B cell (primary cell): ENCODE data around the gene TAC3. TPM values are rescaled to one million over a fixed set of nuclear protein-coding genes. Genes with fewer than 3 reads are reported as not detected.

Experiments used
- ATAC-seq: fragments of 200-7000 bp; cut with Tn5 transposase; one replicate; pipeline ENCODE4 v1.10.0; 2021; ENCODE audit warnings: low read depth, mild to moderate bottlenecking, moderate number of reproducible peaks, moderate library complexity
- CTCF ChIA-PET: fragments of 350-600 bp; sonication (Branson Sonifier 250); formaldehyde crosslinking; loops from one replicate; lab custom pipeline; 2021; ENCODE audit warnings: antibody characterized with exemption, inconsistent platforms; lab: Charles Lee
- POLR2A ChIA-PET: fragments of 350-600 bp; sonication (Branson Sonifier 250); formaldehyde crosslinking; loops from one replicate; lab custom pipeline; 2021; ENCODE audit warnings: antibody characterized with exemption; lab: Charles Lee
- DNase-seq: peaks from one replicate; pipeline ENCODE4 v3.0.0; 2013
- H2AFZ ChIP-seq: 2 replicates; pipeline ENCODE4 v1.6.1; 2012; ENCODE audit warnings: mild to moderate bottlenecking, low read depth, low read length; ENCODE audit not compliant: insufficient read depth, poor library complexity, severe bottlenecking
- H3K27ac ChIP-seq, 2 donors: 1 replicate in 1 of 2; 2 replicates in 1 of 2; pipeline ENCODE4 v1.5.1; 2012 to 2013; ENCODE audit warnings: low read length in 2 of 2, mild to moderate bottlenecking in 2 of 2, moderate library complexity in 1 of 2
- H3K27me3 ChIP-seq, 4 experiments: fragments of 200-600 bp in 1 of 4; sonication (generic) in 1 of 4; replicated peaks in 1 of 4; 1 replicate in 2 of 4; 2 replicates in 2 of 4; pipeline versions ENCODE4 v1.6.1 to v1.7.0; 2013 to 2016; ENCODE audit warnings: low read length in 3 of 4, mild to moderate bottlenecking in 2 of 4, mixed read lengths in 1 of 4, moderate library complexity in 1 of 4; ENCODE audit not compliant: insufficient read depth in 4 of 4, control insufficient read depth in 3 of 4; ENCODE audit errors: control extremely low read depth in 1 of 4
- H3K36me3 ChIP-seq, 2 experiments: replicated peaks in 1 of 2; 1 replicate in 1 of 2; 2 replicates in 1 of 2; pipeline versions ENCODE4 v1.6.1 to v1.7.1; 2013; ENCODE audit warnings: low read length in 1 of 2; ENCODE audit not compliant: insufficient read depth in 2 of 2, control insufficient read depth in 1 of 2; ENCODE audit errors: control extremely low read depth in 1 of 2, extremely low read depth in 1 of 2
- H3K4me1 ChIP-seq, 2 donors: fragments of 200-600 bp in 1 of 2; sonication (generic) in 1 of 2; 1 replicate in 1 of 2; 2 replicates in 1 of 2; pipeline versions ENCODE4 v1.5.1 to v1.6.1; 2013 to 2017; ENCODE audit warnings: low read length in 2 of 2; ENCODE audit not compliant: control insufficient read depth in 2 of 2, insufficient read depth in 2 of 2
- H3K4me2 ChIP-seq: replicated peaks from 2 replicates; pipeline ENCODE3; 2012; ENCODE audit warnings: mild to moderate bottlenecking, low read depth, low read length; ENCODE audit not compliant: poor library complexity, severe bottlenecking
- H3K4me3 ChIP-seq, 5 experiments: fragments of 200-600 bp in 1 of 5; sonication (generic) in 1 of 5; 1 replicate in 3 of 5; 2 replicates in 2 of 5; pipeline versions ENCODE4 v1.5.1 to v1.7.0; 2011 to 2016; ENCODE audit warnings: low read length in 4 of 5, mild to moderate bottlenecking in 4 of 5, low read depth in 2 of 5, control low read depth in 1 of 5, moderate library complexity in 1 of 5; ENCODE audit not compliant: insufficient read depth in 1 of 5; ENCODE audit errors: control extremely low read depth in 1 of 5, extremely low read depth in 1 of 5
- H3K79me2 ChIP-seq: fragments of 200-600 bp; sonication (generic); one replicate; pipeline ENCODE4 v1.6.0; 2016; ENCODE audit warnings: low read length; ENCODE audit not compliant: control insufficient read depth, insufficient read depth
- H3K9ac ChIP-seq: fragments of 200-600 bp; sonication (generic); 2 replicates; pipeline ENCODE4 v1.6.1; 2017; ENCODE audit warnings: mild to moderate bottlenecking, low read length, moderate library complexity
- H3K9me3 ChIP-seq, 3 donors: one replicate each; pipeline versions ENCODE4 v1.6.1 to v1.7.1; 2013; ENCODE audit warnings: low read length in 2 of 3; ENCODE audit not compliant: control insufficient read depth in 2 of 3, insufficient read depth in 1 of 3; ENCODE audit errors: control extremely low read depth in 1 of 3
- H4K20me1 ChIP-seq: 2 replicates; pipeline ENCODE4 v1.6.0; 2012; ENCODE audit warnings: mild to moderate bottlenecking, low read length; ENCODE audit not compliant: insufficient read depth, control insufficient read depth, poor library complexity, severe bottlenecking
- H3K27ac Mint-ChIP-seq: one replicate; pipeline ENCODE4 v1.8.0; 2021; ENCODE audit warnings: mixed read lengths
- H3K27me3 Mint-ChIP-seq: one replicate; pipeline ENCODE4 v1.8.0; 2021; ENCODE audit warnings: mixed read lengths
- H3K4me1 Mint-ChIP-seq: one replicate; pipeline ENCODE4 v1.8.0; 2021; ENCODE audit warnings: mixed read lengths
- H3K4me3 Mint-ChIP-seq: one replicate; pipeline ENCODE4 v1.8.0; 2021; ENCODE audit warnings: mixed read lengths
- H3K9me3 Mint-ChIP-seq: one replicate; pipeline ENCODE4 v1.8.0; 2022; ENCODE audit warnings: mixed read lengths; ENCODE audit not compliant: insufficient read depth
- CTCF ChIP-seq: fragments of 200-600 bp; IDR thresholded peaks from one replicate; pipeline ENCODE4 v1.8.0; 2022; ENCODE audit warnings: antibody characterized with exemption, mild to moderate bottlenecking
- EZH2 ChIP-seq: IDR thresholded peaks from 2 replicates; pipeline ENCODE4 v1.6.1; 2012; ENCODE audit warnings: borderline replicate concordance, low read depth, mild to moderate bottlenecking, moderate library complexity, low read length; ENCODE audit not compliant: insufficient read depth, poor library complexity, severe bottlenecking
- WGBS: methylation state at CpG from one replicate; pipeline ENCODE4 v1.1.5; 2013; ENCODE audit warnings: missing lambda C conversion rate; ENCODE audit not compliant: insufficient coverage; 5-methylcytosine and 5-hydroxymethylcytosine counted together
- intact Hi-C: fragments of 100-400 bp; cut with micrococcal nuclease; formaldehyde crosslinking; loops from one replicate; pipeline ENCODE4 v1.10.0; 2022
- polyA plus RNA-seq: library from polyadenylated mRNA; depleted of rRNA; stranded (reverse); fragments of >200 nt; gene quantifications from 2 replicates; pipeline ENCODE4 v1.2.3, GENCODE V29; 2012
- total RNA-seq, 2 donors: library from RNA; stranded (reverse); fragments of 120-200 nt in 1 of 2; gene quantifications; 1 replicate in 1 of 2; 2 replicates in 1 of 2; pipeline versions ENCODE4 v1.2.3 to v1.2.4, GENCODE V29; 2013 to 2022

The TAC3 gene
- total and polyA plus RNA-seq, 2 donors (not counting 1 experiment from before 2014, with no cell fraction given) = 0.24 TPM; not detected in 1

GRCh38 chr12:57033431-57033830, 17.1 kb upstream of the TAC3 start:
- no peak for ATAC-seq
- POLR2A ChIA-PET = no interaction called here
- H3K4me2 ChIP-seq = no peak overlapping the region
- no peak overlapping the region for H3K27ac ChIP-seq
- no peaks in the 10 kb centered on the region for H3K27me3 ChIP-seq
- H3K79me2 ChIP-seq = no peaks in the 10 kb centered on the region
- peaks cover 14% of the 10 kb centered on the region for H3K4me1 Mint-ChIP-seq
- no peak overlapping the region for H3K9ac ChIP-seq
- H3K9me3 Mint-ChIP-seq = no peaks in the 10 kb centered on the region
- H2AFZ ChIP-seq = no peak overlapping the region
- no peaks in the 10 kb centered on the region for H3K9me3 ChIP-seq
- no peak for DNase-seq
- CTCF ChIA-PET = interaction anchor here (1.0 to 5.7 kb wide), 4 partner anchors 10 to 79 kb away, joined by 4 to 70 read pairs (median 6); partner anchors contain the start of gene STAT6
- no peaks in the 10 kb centered on the region for H4K20me1 ChIP-seq
- no peak overlapping the region for H3K4me3 ChIP-seq
- no peak overlapping the region for H3K4me3 Mint-ChIP-seq
- no peak overlapping the region for H3K27ac Mint-ChIP-seq
- H3K4me1 ChIP-seq = peaks cover 8 to 11% of the 10 kb centered on the region in 2 donors
- 100% methylated on average over 2 of the region's 3 CpGs for WGBS
- no peaks in the 10 kb centered on the region for H3K36me3 ChIP-seq
- intact Hi-C loops = no loop called here
- TF ChIP-seq CTCF (no peak), EZH2 (no peak)
- no peaks in the 10 kb centered on the region for H3K27me3 Mint-ChIP-seq

- ATAC-seq = no peak
- Mint-ChIP-seq H3K4me3 (no peak overlapping the region), H3K4me1 (peaks cover 19% of the 10 kb centered on the region), H3K27me3 (no peaks in the 10 kb centered on the region), H3K27ac (no peak overlapping the region), H3K9me3 (no peaks in the 10 kb centered on the region)
- TF ChIP-seq CTCF (no peak), EZH2 (no peak)
- no peak overlapping the region for H3K9ac ChIP-seq
- DNase-seq = no peak
- intact Hi-C loops = loop anchor here (1.0 kb wide), 1 partner anchor 29 kb away; no protein-coding TSS in a partner anchor
- no peaks in the 10 kb centered on the region for H3K9me3 ChIP-seq
- 94% methylated on average over 6 of the region's 7 CpGs for WGBS
- no peaks in the 10 kb centered on the region for H4K20me1 ChIP-seq
- H3K27me3 ChIP-seq = no peaks in the 10 kb centered on the region
- POLR2A ChIA-PET = interaction anchor here (1.1 kb wide), 1 partner anchor 80 kb away, joined by 6 read pairs; no protein-coding TSS in a partner anchor
- H3K4me2 ChIP-seq = no peak overlapping the region
- H3K27ac ChIP-seq = no peak overlapping the region
- H2AFZ ChIP-seq = peak overlapping the region; percentile 78
- H3K79me2 ChIP-seq = no peaks in the 10 kb centered on the region
- H3K4me1 ChIP-seq = peaks cover 8 to 14% of the 10 kb centered on the region in 2 donors
- no peak overlapping the region for H3K4me3 ChIP-seq
- CTCF ChIA-PET = interaction anchor here (0.5 to 5.7 kb wide), 20 partner anchors 9 to 151 kb away, joined by 3 to 70 read pairs (median 4); partner anchors contain the start of genes LRP1, STAT6 and ZBTB39
- no peaks in the 10 kb centered on the region for H3K36me3 ChIP-seq
These were observed 15.5 kb upstream of the TAC3 start for GRCh38 chr12:57031789-57032188.
